HEK293 (cell line): Measurements from ENCODE around the gene CLK1.
A peak's percentile ranks its signal among the peaks of the same experiment; 100 is the strongest.

Source experiments
- BCL11B ChIP-seq: fragments of 450-650 bp; formaldehyde crosslinking; IDR thresholded peaks from 2 replicates; pipeline ENCODE4 v1.5.1; 2016; ENCODE audit warnings: low read depth, missing biosample characterization, missing genetic modification characterization
- HOXA7 ChIP-seq: sonication (generic); formaldehyde crosslinking; IDR thresholded peaks from 2 replicates; pipeline ENCODE4 v1.8.1; 2022; ENCODE audit warnings: missing genetic modification reagents, borderline replicate concordance
- HOXD13 ChIP-seq: sonication (generic); formaldehyde crosslinking; IDR thresholded peaks from 2 replicates; pipeline ENCODE4 v1.8.0; 2022; ENCODE audit warnings: missing genetic modification reagents, borderline replicate concordance
- KLF9 ChIP-seq: fragments of 450-650 bp; formaldehyde crosslinking; IDR thresholded peaks from 2 replicates; pipeline ENCODE4 v1.5.1; 2016; ENCODE audit warnings: missing biosample characterization, missing genetic modification characterization, low read depth
- RBAK ChIP-seq: fragments of 450-650 bp; formaldehyde crosslinking; IDR thresholded peaks from 2 replicates; pipeline ENCODE4 v1.5.1; 2016; ENCODE audit warnings: missing biosample characterization, missing genetic modification characterization
- SP3 ChIP-seq: fragments of 450-650 bp; formaldehyde crosslinking; IDR thresholded peaks from 2 replicates; pipeline ENCODE4 v1.5.1; 2016; ENCODE audit warnings: missing biosample characterization, missing genetic modification characterization
- ZBTB17 ChIP-seq: fragments of 450-650 bp; formaldehyde crosslinking; IDR thresholded peaks from 2 replicates; pipeline ENCODE4 v1.5.1; 2016; ENCODE audit warnings: missing biosample characterization, missing genetic modification characterization
- ZBTB20 ChIP-seq: fragments of 450-650 bp; formaldehyde crosslinking; IDR thresholded peaks from 2 replicates; pipeline ENCODE4 v1.5.1; 2016; ENCODE audit warnings: missing biosample characterization, missing genetic modification characterization
- ZBTB21 ChIP-seq: fragments of 450-650 bp; formaldehyde crosslinking; IDR thresholded peaks from 2 replicates; pipeline ENCODE4 v1.5.1; 2017; ENCODE audit warnings: missing biosample characterization, missing genetic modification characterization
- ZBTB26 ChIP-seq: fragments of 450-650 bp; formaldehyde crosslinking; optimal IDR thresholded peaks from 2 replicates; pipeline ENCODE3; 2016; ENCODE audit warnings: missing biosample characterization, mild to moderate bottlenecking, missing genetic modification characterization
- ZNF2 ChIP-seq: fragments of 450-650 bp; formaldehyde crosslinking; IDR thresholded peaks from 2 replicates; pipeline ENCODE4 v1.5.1; 2016; ENCODE audit warnings: missing biosample characterization, missing genetic modification characterization
- ZNF335 ChIP-seq: fragments of 450-650 bp; formaldehyde crosslinking; conservative IDR thresholded peaks from 2 replicates; pipeline ENCODE4 v1.5.1; 2016; ENCODE audit warnings: missing biosample characterization, missing genetic modification characterization
- ZNF341 ChIP-seq: fragments of 450-650 bp; formaldehyde crosslinking; IDR thresholded peaks from 2 replicates; pipeline ENCODE4; 2016; ENCODE audit warnings: low read depth, missing biosample characterization, missing genetic modification characterization
- ZNF398 ChIP-seq: fragments of 450-650 bp; formaldehyde crosslinking; IDR thresholded peaks from 2 replicates; pipeline ENCODE4 v1.5.1; 2017; ENCODE audit warnings: missing biosample characterization, missing genetic modification characterization
- ZNF426 ChIP-seq: fragments of 450-650 bp; formaldehyde crosslinking; IDR thresholded peaks from 2 replicates; pipeline ENCODE4 v1.5.1; 2017; ENCODE audit warnings: missing biosample characterization, missing genetic modification characterization, mild to moderate bottlenecking, inconsistent platforms, moderate library complexity
- ZNF501 ChIP-seq: fragments of 450-650 bp; formaldehyde crosslinking; IDR thresholded peaks from 2 replicates; pipeline ENCODE4 v1.5.1; 2016; ENCODE audit warnings: missing biosample characterization, missing genetic modification characterization
- ZNF518A ChIP-seq: fragments of 450-650 bp; formaldehyde crosslinking; conservative IDR thresholded peaks from 2 replicates; pipeline ENCODE4 v1.5.1; 2016; ENCODE audit warnings: low read depth, missing biosample characterization, missing genetic modification characterization
- ZNF555 ChIP-seq: fragments of 450-650 bp; formaldehyde crosslinking; conservative IDR thresholded peaks from 2 replicates; pipeline ENCODE4 v1.5.1; 2017; ENCODE audit warnings: missing biosample characterization, mild to moderate bottlenecking, missing genetic modification characterization, inconsistent platforms
- ZNF658 ChIP-seq: fragments of 450-650 bp; formaldehyde crosslinking; IDR thresholded peaks from 2 replicates; pipeline ENCODE4; 2016; ENCODE audit warnings: missing biosample characterization, missing genetic modification characterization
- ZSCAN18 ChIP-seq: fragments of 450-650 bp; formaldehyde crosslinking; IDR thresholded peaks from 2 replicates; pipeline ENCODE4 v1.5.1; 2016; ENCODE audit warnings: missing biosample characterization, missing genetic modification characterization
- TF ChIP-seq, protein P1 (sequence below): fragments of 450-650 bp; formaldehyde crosslinking; IDR thresholded peaks from 2 replicates; pipeline ENCODE4 v1.5.1; 2016; ENCODE audit warnings: missing biosample characterization, missing genetic modification characterization, low read depth
- TF ChIP-seq, protein P2 (sequence below): fragments of 450-650 bp; formaldehyde crosslinking; conservative IDR thresholded peaks from 2 replicates; pipeline ENCODE4 v1.5.1; 2016; ENCODE audit warnings: low read depth, missing biosample characterization, missing genetic modification characterization

Gene CLK1

GRCh38 chr2:200811333-200812121 lies 52.9 kb downstream of the CLK1 start, which contains the start of gene BZW1 (continued):
- TF ChIP-seq ZBTB26 (tag by site-specific recombination) (peak; percentile 26), HOXD13 (CRISPR knock-in tag) (0 out of 2 replicates have a peak, but pooled peaks have one; percentile 12), RBAK (tag by site-specific recombination) (no peak), ZNF426 (no peak), SP3 (tag by site-specific recombination) (peak; percentile 83), ZSCAN18 (0 out of 2 replicates have a peak, but pooled peaks have one; percentile 49), ZNF341 (tag by site-specific recombination) (peak; percentile 75), BCL11B (tag by site-specific recombination) (no peak), ZNF501 (peak; percentile 78; the same call in 1 of the 2 replicates), KLF9 (tag by site-specific recombination) (peak; percentile 60; the same call in 1 of the 2 replicates), ZBTB20 (peak; percentile 62), ZNF335 (tag by site-specific recombination) (peak; percentile 97), ZNF2 (0 out of 2 replicates have a peak, but pooled peaks have one; percentile 22), ZNF555 (tag by site-specific recombination) (no peak), ZNF518A (tag by site-specific recombination) (peak; percentile 44; the same call in 1 of the 2 replicates), HOXA7 (no peak), ZNF398 (tag by site-specific recombination) (peak; percentile 75), ZBTB17 (peak; percentile 60; the same call in 1 of the 2 replicates), ZNF658 (no peak), ZBTB21 (0 out of 2 replicates have a peak, but pooled peaks have one; percentile 20)
- TF ChIP-seq, protein P1, sequence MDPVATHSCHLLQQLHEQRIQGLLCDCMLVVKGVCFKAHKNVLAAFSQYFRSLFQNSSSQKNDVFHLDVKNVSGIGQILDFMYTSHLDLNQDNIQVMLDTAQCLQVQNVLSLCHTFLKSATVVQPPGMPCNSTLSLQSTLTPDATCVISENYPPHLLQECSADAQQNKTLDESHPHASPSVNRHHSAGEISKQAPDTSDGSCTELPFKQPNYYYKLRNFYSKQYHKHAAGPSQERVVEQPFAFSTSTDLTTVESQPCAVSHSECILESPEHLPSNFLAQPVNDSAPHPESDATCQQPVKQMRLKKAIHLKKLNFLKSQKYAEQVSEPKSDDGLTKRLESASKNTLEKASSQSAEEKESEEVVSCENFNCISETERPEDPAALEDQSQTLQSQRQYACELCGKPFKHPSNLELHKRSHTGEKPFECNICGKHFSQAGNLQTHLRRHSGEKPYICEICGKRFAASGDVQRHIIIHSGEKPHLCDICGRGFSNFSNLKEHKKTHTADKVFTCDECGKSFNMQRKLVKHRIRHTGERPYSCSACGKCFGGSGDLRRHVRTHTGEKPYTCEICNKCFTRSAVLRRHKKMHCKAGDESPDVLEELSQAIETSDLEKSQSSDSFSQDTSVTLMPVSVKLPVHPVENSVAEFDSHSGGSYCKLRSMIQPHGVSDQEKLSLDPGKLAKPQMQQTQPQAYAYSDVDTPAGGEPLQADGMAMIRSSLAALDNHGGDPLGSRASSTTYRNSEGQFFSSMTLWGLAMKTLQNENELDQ, result no peak
- TF ChIP-seq, protein P2, sequence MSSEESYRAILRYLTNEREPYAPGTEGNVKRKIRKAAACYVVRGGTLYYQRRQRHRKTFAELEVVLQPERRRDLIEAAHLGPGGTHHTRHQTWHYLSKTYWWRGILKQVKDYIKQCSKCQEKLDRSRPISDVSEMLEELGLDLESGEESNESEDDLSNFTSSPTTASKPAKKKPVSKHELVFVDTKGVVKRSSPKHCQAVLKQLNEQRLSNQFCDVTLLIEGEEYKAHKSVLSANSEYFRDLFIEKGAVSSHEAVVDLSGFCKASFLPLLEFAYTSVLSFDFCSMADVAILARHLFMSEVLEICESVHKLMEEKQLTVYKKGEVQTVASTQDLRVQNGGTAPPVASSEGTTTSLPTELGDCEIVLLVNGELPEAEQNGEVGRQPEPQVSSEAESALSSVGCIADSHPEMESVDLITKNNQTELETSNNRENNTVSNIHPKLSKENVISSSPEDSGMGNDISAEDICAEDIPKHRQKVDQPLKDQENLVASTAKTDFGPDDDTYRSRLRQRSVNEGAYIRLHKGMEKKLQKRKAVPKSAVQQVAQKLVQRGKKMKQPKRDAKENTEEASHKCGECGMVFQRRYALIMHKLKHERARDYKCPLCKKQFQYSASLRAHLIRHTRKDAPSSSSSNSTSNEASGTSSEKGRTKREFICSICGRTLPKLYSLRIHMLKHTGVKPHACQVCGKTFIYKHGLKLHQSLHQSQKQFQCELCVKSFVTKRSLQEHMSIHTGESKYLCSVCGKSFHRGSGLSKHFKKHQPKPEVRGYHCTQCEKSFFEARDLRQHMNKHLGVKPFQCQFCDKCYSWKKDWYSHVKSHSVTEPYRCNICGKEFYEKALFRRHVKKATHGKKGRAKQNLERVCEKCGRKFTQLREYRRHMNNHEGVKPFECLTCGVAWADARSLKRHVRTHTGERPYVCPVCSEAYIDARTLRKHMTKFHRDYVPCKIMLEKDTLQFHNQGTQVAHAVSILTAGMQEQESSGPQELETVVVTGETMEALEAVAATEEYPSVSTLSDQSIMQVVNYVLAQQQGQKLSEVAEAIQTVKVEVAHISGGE, result peak; percentile 85
